ENCODE measurements around the gene PRR36. TPM values are rescaled to one million over a fixed set of nuclear protein-coding genes. Genes with fewer than 3 reads are reported as not detected.

Gene PRR36
- polyA plus RNA-seq, 4 donors, result 0.22 to 0.47 TPM; not detected in 2

- WGBS, 3 donors, result 85 to 92% (median 89%) methylated on average over 20 of the region's 20 CpGs
- peaks cover 0 to 9% (median 0%) of the 10 kb centered on the region in 3 donors for H3K36me3 ChIP-seq (ENCODE audit: control insufficient read depth in 3 of 3, insufficient read depth in 2 of 3, low read depth in 1 of 3, low read length in 3 of 3)
- FAIRE-seq, result no peak
These were observed 28.6 kb downstream of the PRR36 start for GRCh38 chr19:7845390-7846154.

GRCh38 chr19:7844951-7845350 is 29.2 kb downstream of the PRR36 start:
- Histone ChIP-seq H3K9me3 (ENCODE audit: control insufficient read depth in 2 of 2, insufficient read depth in 1 of 2, low read depth in 1 of 2, low read length in 1 of 2) (no peaks in the 10 kb centered on the region), H3K27me3 (ENCODE audit: control insufficient read depth in 3 of 3, insufficient read depth in 3 of 3, low read length in 3 of 3) (no peaks in the 10 kb centered on the region), H3K36me3 (ENCODE audit: control insufficient read depth in 3 of 3, insufficient read depth in 2 of 3, low read depth in 1 of 3, low read length in 3 of 3) (peaks cover 0 to 9% (median 0%) of the 10 kb centered on the region in 3 donors), H3K27ac (ENCODE audit: low read depth in 1 of 3, low read length in 2 of 3) (no peak overlapping the region), H3K4me1 (ENCODE audit: control insufficient read depth in 3 of 3, insufficient read depth in 2 of 3, low read depth in 1 of 3, low read length in 2 of 3) (peaks cover 0 to 13% (median 0%) of the 10 kb centered on the region in 3 donors), H3K4me3 (ENCODE audit: low read depth in 1 of 3, low read length in 3 of 3) (no peak overlapping the region)
- no peak for FAIRE-seq
- WGBS, 3 donors, result 82 to 88% (median 88%) methylated on average over 10 of the region's 10 CpGs
- no peak for DNase-seq

More at GRCh38 chr19:7845390-7846154, 28.6 kb downstream of the PRR36 start:
- H3K9me3 ChIP-seq (ENCODE audit: control insufficient read depth in 2 of 2, insufficient read depth in 1 of 2, low read depth in 1 of 2, low read length in 1 of 2), result no peaks in the 10 kb centered on the region
- peaks cover 0 to 13% (median 0%) of the 10 kb centered on the region in 3 donors for H3K4me1 ChIP-seq (ENCODE audit: control insufficient read depth in 3 of 3, insufficient read depth in 2 of 3, low read depth in 1 of 3, low read length in 2 of 3)
- H3K27me3 ChIP-seq (ENCODE audit: control insufficient read depth in 3 of 3, insufficient read depth in 3 of 3, low read length in 3 of 3), result no peaks in the 10 kb centered on the region
- DNase-seq, result no peak
- H3K27ac ChIP-seq (ENCODE audit: low read depth in 1 of 3, low read length in 2 of 3), result no peak overlapping the region
- no peak overlapping the region for H3K4me3 ChIP-seq (ENCODE audit: low read depth in 1 of 3, low read length in 3 of 3)

- H3K4me3 ChIP-seq (ENCODE audit: low read depth in 1 of 3, low read length in 3 of 3), result no peak overlapping the region
- WGBS, 3 donors, result 28 to 67% (median 47%) methylated on average over 5 of the region's 5 CpGs
- no peaks in the 10 kb centered on the region for H3K27me3 ChIP-seq (ENCODE audit: control insufficient read depth in 3 of 3, insufficient read depth in 3 of 3, low read length in 3 of 3)
- H3K36me3 ChIP-seq (ENCODE audit: control insufficient read depth in 3 of 3, insufficient read depth in 2 of 3, low read depth in 1 of 3, low read length in 3 of 3), result peaks cover 0 to 8% (median 0%) of the 10 kb centered on the region in 3 donors
- no peaks in the 10 kb centered on the region for H3K9me3 ChIP-seq (ENCODE audit: control insufficient read depth in 2 of 2, insufficient read depth in 1 of 2, low read depth in 1 of 2, low read length in 1 of 2)
- peaks cover 0 to 13% (median 0%) of the 10 kb centered on the region in 3 donors for H3K4me1 ChIP-seq (ENCODE audit: control insufficient read depth in 3 of 3, insufficient read depth in 2 of 3, low read depth in 1 of 3, low read length in 2 of 3)
- FAIRE-seq (no peak), DNase-seq (peak in 1 of 2 donors; percentile 53)
- H3K27ac ChIP-seq (ENCODE audit: low read depth in 1 of 3, low read length in 2 of 3), result no peak overlapping the region
These were observed 29.8 kb downstream of the PRR36 start for GRCh38 chr19:7844405-7844804.

GRCh38 chr19:7843521-7843920 is 30.7 kb downstream of the PRR36 start:
- 81 to 94% (median 91%) methylated on average over 6 of the region's 6 CpGs for WGBS, 3 donors
- DNase-seq (no peak), FAIRE-seq (no peak)
- H3K9me3 ChIP-seq (ENCODE audit: control insufficient read depth in 2 of 2, insufficient read depth in 1 of 2, low read depth in 1 of 2, low read length in 1 of 2), result no peaks in the 10 kb centered on the region
- no peaks in the 10 kb centered on the region for H3K27me3 ChIP-seq (ENCODE audit: control insufficient read depth in 3 of 3, insufficient read depth in 3 of 3, low read length in 3 of 3)
- H3K4me1 ChIP-seq (ENCODE audit: control insufficient read depth in 3 of 3, insufficient read depth in 2 of 3, low read depth in 1 of 3, low read length in 2 of 3), result peaks cover 0 to 13% (median 0%) of the 10 kb centered on the region in 3 donors
- H3K4me3 ChIP-seq (ENCODE audit: low read depth in 1 of 3, low read length in 3 of 3), result no peak overlapping the region
- H3K36me3 ChIP-seq (ENCODE audit: control insufficient read depth in 3 of 3, insufficient read depth in 2 of 3, low read depth in 1 of 3, low read length in 3 of 3), result peaks cover 0 to 3% (median 0%) of the 10 kb centered on the region in 3 donors
- no peak overlapping the region for H3K27ac ChIP-seq (ENCODE audit: low read depth in 1 of 3, low read length in 2 of 3)

- Histone ChIP-seq H3K4me3 (ENCODE audit: low read depth in 1 of 3, low read length in 3 of 3) (no peak overlapping the region), H3K9me3 (ENCODE audit: control insufficient read depth in 2 of 2, insufficient read depth in 1 of 2, low read depth in 1 of 2, low read length in 1 of 2) (no peaks in the 10 kb centered on the region), H3K4me1 (ENCODE audit: control insufficient read depth in 3 of 3, insufficient read depth in 2 of 3, low read depth in 1 of 3, low read length in 2 of 3) (peaks cover 0 to 13% (median 0%) of the 10 kb centered on the region in 3 donors), H3K27me3 (ENCODE audit: control insufficient read depth in 3 of 3, insufficient read depth in 3 of 3, low read length in 3 of 3) (no peaks in the 10 kb centered on the region), H3K27ac (ENCODE audit: low read depth in 1 of 3, low read length in 2 of 3) (no peak overlapping the region), H3K36me3 (ENCODE audit: control insufficient read depth in 3 of 3, insufficient read depth in 2 of 3, low read depth in 1 of 3, low read length in 3 of 3) (peaks cover 0 to 3% (median 0%) of the 10 kb centered on the region in 3 donors)
- DNase-seq (no peak), FAIRE-seq (no peak)
- WGBS, 3 donors, result 95 to 98% (median 98%) methylated on average over 12 of the region's 12 CpGs
These were observed 31.4 kb downstream of the PRR36 start for GRCh38 chr19:7842661-7843294.

- FAIRE-seq (no peak), DNase-seq (no peak)
- no peaks in the 10 kb centered on the region for H3K27me3 ChIP-seq (ENCODE audit: control insufficient read depth in 3 of 3, insufficient read depth in 3 of 3, low read length in 3 of 3)
- whole genome bisulfite sequencing, 3 donors, result 89 to 92% (median 90%) methylated on average over 11 of the region's 11 CpGs
- no peak overlapping the region for H3K4me3 ChIP-seq (ENCODE audit: low read depth in 1 of 3, low read length in 3 of 3)
- no peak overlapping the region for H3K27ac ChIP-seq (ENCODE audit: low read depth in 1 of 3, low read length in 2 of 3)
- H3K4me1 ChIP-seq (ENCODE audit: control insufficient read depth in 3 of 3, insufficient read depth in 2 of 3, low read depth in 1 of 3, low read length in 2 of 3), result peaks cover 0 to 13% (median 0%) of the 10 kb centered on the region in 3 donors
- peaks cover 0 to 3% (median 0%) of the 10 kb centered on the region in 3 donors for H3K36me3 ChIP-seq (ENCODE audit: control insufficient read depth in 3 of 3, insufficient read depth in 2 of 3, low read depth in 1 of 3, low read length in 3 of 3)
- H3K9me3 ChIP-seq (ENCODE audit: control insufficient read depth in 2 of 2, insufficient read depth in 1 of 2, low read depth in 1 of 2, low read length in 1 of 2), result no peaks in the 10 kb centered on the region
These were observed 32.2 kb downstream of the PRR36 start for GRCh38 chr19:7841751-7842660.

GRCh38 chr19:7840629-7841028 is 33.6 kb downstream of the PRR36 start:
- WGBS, 3 donors, result 83 to 97% (median 96%) methylated on average over 8 of the region's 8 CpGs

GRCh38 chr19:7839476-7839875 is 34.7 kb downstream of the PRR36 start:
- Histone ChIP-seq H3K27me3 (ENCODE audit: control insufficient read depth in 3 of 3, insufficient read depth in 3 of 3, low read length in 3 of 3) (no peaks in the 10 kb centered on the region), H3K27ac (ENCODE audit: low read depth in 1 of 3, low read length in 2 of 3) (no peak overlapping the region), H3K4me1 (ENCODE audit: control insufficient read depth in 3 of 3, insufficient read depth in 2 of 3, low read depth in 1 of 3, low read length in 2 of 3) (peaks cover 0 to 4% (median 0%) of the 10 kb centered on the region in 3 donors), H3K4me3 (ENCODE audit: low read depth in 1 of 3, low read length in 3 of 3) (no peak overlapping the region), H3K36me3 (ENCODE audit: control insufficient read depth in 3 of 3, insufficient read depth in 2 of 3, low read depth in 1 of 3, low read length in 3 of 3) (no peaks in the 10 kb centered on the region), H3K9me3 (ENCODE audit: control insufficient read depth in 2 of 2, insufficient read depth in 1 of 2, low read depth in 1 of 2, low read length in 1 of 2) (peaks cover 0 to 2% of the 10 kb centered on the region in 2 donors)
- DNase-seq, result no peak
- WGBS, 3 donors, result 93% methylated on average over 6 of the region's 6 CpGs
- FAIRE-seq, result no peak

More at GRCh38 chr19:7840629-7841028, 33.6 kb downstream of the PRR36 start:
- H3K4me3 ChIP-seq (ENCODE audit: low read depth in 1 of 3, low read length in 3 of 3), result no peak overlapping the region
- H3K4me1 ChIP-seq (ENCODE audit: control insufficient read depth in 3 of 3, insufficient read depth in 2 of 3, low read depth in 1 of 3, low read length in 2 of 3), result peaks cover 0 to 13% (median 0%) of the 10 kb centered on the region in 3 donors
- DNase-seq (no peak), FAIRE-seq (no peak)
- H3K27me3 ChIP-seq (ENCODE audit: control insufficient read depth in 3 of 3, insufficient read depth in 3 of 3, low read length in 3 of 3), result no peaks in the 10 kb centered on the region
- H3K36me3 ChIP-seq (ENCODE audit: control insufficient read depth in 3 of 3, insufficient read depth in 2 of 3, low read depth in 1 of 3, low read length in 3 of 3), result peaks cover 0 to 3% (median 0%) of the 10 kb centered on the region in 3 donors
- H3K9me3 ChIP-seq (ENCODE audit: control insufficient read depth in 2 of 2, insufficient read depth in 1 of 2, low read depth in 1 of 2, low read length in 1 of 2), result peaks cover 0 to under 1% of the 10 kb centered on the region in 2 donors
- H3K27ac ChIP-seq (ENCODE audit: low read depth in 1 of 3, low read length in 2 of 3), result no peak overlapping the region

All from small intestine (tissue), 7 donors.